Trophoblast cell (in vitro differentiated cells and primary cell): Measurements from ENCODE around the gene PTPRM.
"Not testable (repeated sequence)": the region's sequence is repeated elsewhere in the genome, so short reads cannot be mapped to it uniquely, and the experiment has no call there.

Experiments
- DNase-seq, 2 donors: peaks; one replicate each; pipeline ENCODE4 v3.0.0-alpha.2; 2016
- H2AFZ ChIP-seq: 2 replicates; pipeline ENCODE4 v1.6.1; 2013; ENCODE audit warnings: low read length, moderate library complexity, mild to moderate bottlenecking; ENCODE audit not compliant: insufficient read depth, poor library complexity
- H2AK5ac ChIP-seq: 2 replicates; pipeline ENCODE4 v1.6.1; 2013; ENCODE audit warnings: mild to moderate bottlenecking, low read length
- H2BK120ac ChIP-seq: 2 replicates; pipeline ENCODE4 v1.6.1; 2013; ENCODE audit warnings: low read length, mild to moderate bottlenecking, moderate library complexity; ENCODE audit not compliant: insufficient read depth, poor library complexity
- H2BK12ac ChIP-seq: 2 replicates; pipeline ENCODE4 v1.6.1; 2013; ENCODE audit warnings: mild to moderate bottlenecking, low read length, moderate library complexity
- H2BK5ac ChIP-seq: 2 replicates; pipeline ENCODE4 v1.6.1; 2013; ENCODE audit warnings: low read length, low read depth, moderate library complexity, mild to moderate bottlenecking; ENCODE audit not compliant: poor library complexity
- H3K14ac ChIP-seq: 2 replicates; pipeline ENCODE4 v1.6.1; 2013; ENCODE audit warnings: mild to moderate bottlenecking, low read length
- H3K18ac ChIP-seq: 2 replicates; pipeline ENCODE4 v1.6.1; 2013; ENCODE audit warnings: mild to moderate bottlenecking, low read length
- H3K23ac ChIP-seq: 2 replicates; pipeline ENCODE4 v1.6.1; 2013; ENCODE audit warnings: low read length
- H3K27ac ChIP-seq: 2 replicates; pipeline ENCODE4 v1.5.1; 2013; ENCODE audit warnings: low read depth, mild to moderate bottlenecking, inconsistent platforms, low read length, moderate library complexity
- H3K27me3 ChIP-seq: 2 replicates; pipeline ENCODE4 v1.6.1; 2013; ENCODE audit warnings: inconsistent platforms, mild to moderate bottlenecking, low read length, moderate library complexity; ENCODE audit not compliant: insufficient read depth
- H3K36me3 ChIP-seq, 2 experiments: 1 replicate in 1 of 2; 2 replicates in 1 of 2; pipeline ENCODE4 v1.6.1; 2013; ENCODE audit warnings: low read length in 2 of 2, mild to moderate bottlenecking in 2 of 2, moderate library complexity in 1 of 2; ENCODE audit not compliant: insufficient read depth in 2 of 2, control insufficient read depth in 1 of 2
- H3K4ac ChIP-seq: 2 replicates; pipeline ENCODE4 v1.6.1; 2013; ENCODE audit warnings: low read depth, mild to moderate bottlenecking, low read length, moderate library complexity
- H3K4me1 ChIP-seq, 2 experiments: 1 replicate in 1 of 2; 2 replicates in 1 of 2; pipeline ENCODE4 v1.6.1; 2013; ENCODE audit warnings: low read length in 2 of 2, mild to moderate bottlenecking in 2 of 2, moderate library complexity in 1 of 2; ENCODE audit not compliant: insufficient read depth in 2 of 2, control insufficient read depth in 1 of 2
- H3K4me2 ChIP-seq: 2 replicates; pipeline ENCODE4 v1.6.1; 2013; ENCODE audit warnings: inconsistent platforms, mild to moderate bottlenecking, low read length, moderate library complexity
- H3K4me3 ChIP-seq: 2 replicates; pipeline ENCODE4 v1.5.1; 2013; ENCODE audit warnings: mild to moderate bottlenecking, low read depth, low read length, inconsistent platforms
- H3K79me1 ChIP-seq: one replicate; pipeline ENCODE4 v1.6.1; 2013; ENCODE audit warnings: low read length
- H3K79me2 ChIP-seq: 2 replicates; pipeline ENCODE4 v1.6.1; 2013; ENCODE audit warnings: low read length, mild to moderate bottlenecking; ENCODE audit not compliant: control insufficient read depth, insufficient read depth, poor library complexity
- H3K9ac ChIP-seq: 2 replicates; pipeline ENCODE4 v1.6.1; 2013; ENCODE audit warnings: mild to moderate bottlenecking, low read length
- H3K9me3 ChIP-seq: 2 replicates; pipeline ENCODE4 v1.6.1; 2013; ENCODE audit warnings: low read depth, mild to moderate bottlenecking, control low read depth, inconsistent platforms, low read length; ENCODE audit not compliant: insufficient read depth
- H4K12ac ChIP-seq: 2 replicates; pipeline ENCODE4 v1.6.1; 2013; ENCODE audit warnings: low read depth, mild to moderate bottlenecking, low read length, moderate library complexity
- H4K8ac ChIP-seq: 2 replicates; pipeline ENCODE4 v1.6.1; 2013; ENCODE audit warnings: low read depth, mild to moderate bottlenecking, low read length, moderate library complexity
- H4K91ac ChIP-seq: one replicate; pipeline ENCODE4 v1.6.1; 2013; ENCODE audit warnings: low read depth, mild to moderate bottlenecking, low read length, moderate library complexity
- whole genome bisulfite sequencing: extraction: QIAGEN DNeasy Blood & Tissue Kit; methylation state at CpG from one replicate; pipeline ENCODE4 v1.1.7; 2013; ENCODE audit warnings: missing lambda C conversion rate; ENCODE audit not compliant: insufficient read length, insufficient coverage; ENCODE audit errors: extremely low coverage; 5-methylcytosine and 5-hydroxymethylcytosine counted together

PTPRM gene

DNA sequence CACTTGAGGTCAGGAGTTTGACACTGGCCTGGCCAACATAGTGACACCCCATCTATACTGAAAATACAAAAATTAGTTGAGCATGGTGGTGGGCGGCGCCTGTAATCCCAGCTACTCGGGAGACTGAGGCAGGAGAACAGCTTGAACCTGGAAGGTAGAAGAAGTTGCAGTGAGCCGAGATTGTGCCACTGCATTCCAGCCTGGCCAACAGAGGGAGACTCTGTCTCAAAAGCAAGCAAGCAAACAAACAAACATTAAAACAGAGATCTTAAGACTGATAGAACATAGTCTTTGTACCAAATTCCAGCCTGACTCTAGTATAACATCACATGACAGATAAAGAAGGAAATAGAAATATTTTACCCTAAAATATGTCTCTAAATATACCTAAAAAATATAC is 168.1 kb downstream of the PTPRM start:
- H3K27ac ChIP-seq, result peak overlapping the region; percentile 83
- peak overlapping the region; percentile 56 for H2AK5ac ChIP-seq
- H3K4me2 ChIP-seq, result peak overlapping the region; percentile 13
- peak overlapping the region; percentile 67 for H3K14ac ChIP-seq
- H3K79me2 ChIP-seq, result no peaks in the 10 kb centered on the region
- peaks cover 10 to 20% of the 10 kb centered on the region in 2 experiments for H3K4me1 ChIP-seq
- H4K91ac ChIP-seq, result peak overlapping the region; percentile 71
- peak overlapping the region; percentile 28 for H2AFZ ChIP-seq
- no peaks in the 10 kb centered on the region for H3K27me3 ChIP-seq
- DNase-seq, result peak in 1 of 2 donors; percentile 45
- H3K18ac ChIP-seq, result peak overlapping the region; percentile 86
- peak overlapping the region; percentile 47 for H3K4ac ChIP-seq
- H2BK12ac ChIP-seq, result peak overlapping the region; percentile 73
- H3K23ac ChIP-seq, result no peak overlapping the region
- no peak overlapping the region for H3K4me3 ChIP-seq
- H3K36me3 ChIP-seq, result no peaks in the 10 kb centered on the region
- H4K8ac ChIP-seq, result peak overlapping the region; percentile 66
- H3K79me1 ChIP-seq, result peaks cover 18% of the 10 kb centered on the region
- H3K9ac ChIP-seq, result no peak overlapping the region
- H2BK5ac ChIP-seq, result peak overlapping the region; percentile 78
- H2BK120ac ChIP-seq, result peak overlapping the region; percentile 94
- WGBS, result no CpG with 5 or more reads among the region's 4 CpGs
- H4K12ac ChIP-seq, result no peak overlapping the region
- H3K9me3 ChIP-seq, result no peaks in the 10 kb centered on the region

DNA sequence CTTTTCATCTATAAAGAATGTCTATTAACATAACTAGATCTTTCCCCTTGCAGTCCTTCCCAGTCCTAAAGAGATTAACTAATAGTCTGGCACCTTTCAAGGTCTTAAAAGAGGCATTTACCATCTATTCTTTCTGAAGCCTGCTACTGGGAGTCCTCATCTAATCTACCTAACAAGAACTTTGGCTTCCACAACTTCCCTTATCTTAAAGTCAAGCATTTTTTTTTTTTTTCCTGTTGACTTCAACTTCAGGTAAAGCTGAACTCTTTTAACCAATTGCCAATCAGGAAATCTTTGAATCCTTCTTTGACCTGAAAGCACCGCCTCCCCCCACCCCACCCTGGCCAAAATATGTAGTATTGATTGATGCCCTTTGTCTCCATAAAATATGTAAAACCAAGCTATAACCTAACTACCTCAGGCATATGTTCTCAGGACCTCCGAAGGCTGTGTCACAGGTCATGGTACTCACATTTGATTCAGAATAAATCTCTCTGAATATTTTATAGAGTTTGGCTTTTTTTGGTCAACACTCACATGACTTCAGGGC is 168.6 kb downstream of the PTPRM start:
- H3K14ac ChIP-seq, result no peak overlapping the region
- peak in 1 of 2 donors; percentile 35 for DNase-seq
- H3K23ac ChIP-seq, result no peak overlapping the region
- no peak overlapping the region for H2AK5ac ChIP-seq
- H3K9me3 ChIP-seq, result no peaks in the 10 kb centered on the region
- H3K27me3 ChIP-seq, result no peaks in the 10 kb centered on the region
- peak overlapping the region; percentile 20 for H3K27ac ChIP-seq
- no peak overlapping the region for H2BK120ac ChIP-seq
- H3K4me1 ChIP-seq, result peaks cover 10 to 20% of the 10 kb centered on the region in 2 experiments
- H4K8ac ChIP-seq, result no peak overlapping the region
- no peak overlapping the region for H4K91ac ChIP-seq
- H2BK12ac ChIP-seq, result no peak overlapping the region
- no CpG with 5 or more reads among the region's 2 CpGs for whole genome bisulfite sequencing
- H3K18ac ChIP-seq, result no peak overlapping the region
- H3K79me2 ChIP-seq, result no peaks in the 10 kb centered on the region
- H3K9ac ChIP-seq, result no peak overlapping the region
- H4K12ac ChIP-seq, result no peak overlapping the region
- H2AFZ ChIP-seq, result no peak overlapping the region
- H3K79me1 ChIP-seq, result peaks cover 18% of the 10 kb centered on the region
- H3K4me2 ChIP-seq, result no peak overlapping the region
- no peak overlapping the region for H2BK5ac ChIP-seq
- H3K36me3 ChIP-seq, result no peaks in the 10 kb centered on the region
- H3K4ac ChIP-seq, result no peak overlapping the region
- no peak overlapping the region for H3K4me3 ChIP-seq

DNA sequence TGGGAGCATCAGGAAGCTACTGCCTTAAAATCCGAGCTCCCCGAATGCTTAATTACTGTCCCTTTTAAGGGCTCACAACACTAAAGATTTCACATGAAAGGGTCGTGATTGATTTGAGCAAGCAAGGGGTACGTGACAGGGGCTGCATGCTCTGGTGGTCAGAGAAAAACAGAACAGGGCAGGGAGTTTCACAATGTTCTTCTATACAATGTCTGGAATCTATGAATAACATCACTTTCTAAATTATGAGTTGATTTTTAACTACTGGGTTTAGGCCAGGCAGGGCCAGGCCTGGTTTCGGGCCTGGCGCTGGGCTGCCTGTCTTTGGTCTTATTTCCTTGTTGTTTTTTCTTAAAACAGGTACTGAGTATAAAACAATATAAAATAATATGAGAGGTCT is 169.4 kb downstream of the PTPRM start:
- WGBS, result no CpG with 5 or more reads among the region's 6 CpGs
- H3K4me2 ChIP-seq, DNase-seq: not testable (repeated sequence)

DNA sequence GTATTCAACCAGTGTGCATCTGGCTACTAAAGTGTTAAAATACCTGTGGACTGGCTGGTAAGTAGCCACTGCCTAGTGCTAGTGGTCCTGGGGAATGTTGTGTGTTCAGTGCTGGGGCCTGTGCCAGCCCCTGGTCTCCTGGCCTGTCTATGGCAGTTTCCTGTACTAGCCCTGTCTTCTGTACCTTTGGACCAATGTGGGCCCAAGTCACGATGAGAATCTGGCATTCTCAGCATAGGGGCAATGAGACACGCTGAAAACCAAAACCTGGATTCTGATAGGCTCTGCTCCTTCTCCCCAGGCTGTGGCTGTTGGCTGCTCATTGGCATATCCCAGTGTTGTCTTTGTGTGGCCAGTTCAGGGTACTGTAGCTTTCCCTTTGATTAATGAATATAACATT is 170.4 kb downstream of the PTPRM start:
- Histone ChIP-seq H3K4me1 (peaks cover 9 to 24% of the 10 kb centered on the region in 2 experiments), H3K18ac (no peak overlapping the region), H3K79me2 (no peaks in the 10 kb centered on the region), H2AK5ac (no peak overlapping the region), H3K23ac (no peak overlapping the region), H2AFZ (no peak overlapping the region), H4K8ac (no peak overlapping the region), H2BK5ac (no peak overlapping the region), H3K36me3 (no peaks in the 10 kb centered on the region), H2BK120ac (no peak overlapping the region), H3K14ac (no peak overlapping the region), H3K4me2 (no peak overlapping the region), H3K27me3 (no peaks in the 10 kb centered on the region), H3K9ac (no peak overlapping the region), H3K4me3 (no peak overlapping the region), H3K9me3 (no peaks in the 10 kb centered on the region), H4K12ac (no peak overlapping the region), H4K91ac (peak overlapping the region; percentile 41), H3K27ac (no peak overlapping the region), H3K4ac (no peak overlapping the region), H2BK12ac (no peak overlapping the region), H3K79me1 (peaks cover 19% of the 10 kb centered on the region)
- no CpG with 5 or more reads among the region's 2 CpGs for WGBS
- peak; percentile 18 to 51 for DNase-seq

More for the DNA sequence above, 169.4 kb downstream of the PTPRM start:
- Histone ChIP-seq H2BK12ac (peak overlapping the region; percentile 50), H3K79me1 (peaks cover 21% of the 10 kb centered on the region), H2BK120ac (peak overlapping the region; percentile 33), H4K91ac (peak overlapping the region; percentile 35), H3K4me1 (peaks cover 10 to 24% of the 10 kb centered on the region in 2 experiments), H3K4ac (peak overlapping the region; percentile 47)
- H3K36me3 ChIP-seq, H3K4me3 ChIP-seq, H2BK5ac ChIP-seq, H4K12ac ChIP-seq, H3K27ac ChIP-seq, H3K23ac ChIP-seq, H4K8ac ChIP-seq, H3K18ac ChIP-seq, H3K27me3 ChIP-seq, H3K79me2 ChIP-seq, H2AK5ac ChIP-seq, H2AFZ ChIP-seq, H3K14ac ChIP-seq, H3K9ac ChIP-seq, H3K9me3 ChIP-seq: not testable (repeated sequence)
